Lower leg skin (tissue), 3 donors: Measurements from ENCODE around the gene VRTN.

ENCODE experiments used
- CTCF ChIP-seq, 3 donors: fragments of 450-650 bp; IDR thresholded peaks; one replicate each; pipeline ENCODE4 v1.5.1; 2016; ENCODE audit warnings: antibody characterized with exemption in 3 of 3, mild to moderate bottlenecking in 3 of 3, moderate library complexity in 2 of 3
- POLR2A ChIP-seq, 2 donors: fragments of 450-650 bp; IDR thresholded peaks; one replicate each; pipeline ENCODE4 v1.6.1; 2016 to 2017; ENCODE audit warnings: antibody characterized with exemption in 2 of 2, mild to moderate bottlenecking in 1 of 2, moderate library complexity in 1 of 2

- no peak for TF ChIP-seq CTCF (IDR thresholded peaks at IDR 0.05)
- TF ChIP-seq POLR2A (IDR thresholded peaks at IDR 0.05): no peak
These were observed 46.1 kb upstream of the VRTN start for GRCh38 chr14:74302152-74302628.
